ENCODE measurements around the gene NINL.
"Not testable (repeated sequence)": the region's sequence is repeated elsewhere in the genome, so short reads cannot be mapped to it uniquely, and the experiment has no call there.

The NINL gene

GRCh38 chr20:25592135-25592852 is 7.0 kb upstream of the NINL start:
- DNase-seq (ENCODE audit: low read depth in 2 of 2, low spot score in 1 of 2), result no peak

GRCh38 chr20:25590778-25591177 is 5.4 kb upstream of the NINL start:
- DNase-seq (ENCODE audit: low read depth in 2 of 2, low spot score in 1 of 2), result not testable (repeated sequence)

- no peak for DNase-seq (ENCODE audit: low read depth in 2 of 2, low spot score in 1 of 2)
These were observed 3.2 kb upstream of the NINL start for GRCh38 chr20:25588491-25588890.

- no peak for DNase-seq (ENCODE audit: low read depth in 2 of 2, low spot score in 1 of 2)
These were observed 2.2 kb upstream of the NINL start for GRCh38 chr20:25587536-25587935.

GRCh38 chr20:25586877-25587276 is 1.5 kb upstream of the NINL start:
- DNase-seq (ENCODE audit: low read depth in 2 of 2, low spot score in 1 of 2), result no peak

- not testable (repeated sequence) for DNase-seq (ENCODE audit: low read depth in 2 of 2, low spot score in 1 of 2)
These were observed 1.7 kb downstream of the NINL start for GRCh38 chr20:25583607-25584006.

- no peak for DNase-seq (ENCODE audit: low read depth in 2 of 2, low spot score in 1 of 2)
These were observed 4.6 kb downstream of the NINL start for GRCh38 chr20:25580711-25581110.

GRCh38 chr20:25579081-25579770 is 6.1 kb downstream of the NINL start:
- no peak for DNase-seq (ENCODE audit: low read depth in 2 of 2, low spot score in 1 of 2)

- no peak for DNase-seq (ENCODE audit: low read depth in 2 of 2, low spot score in 1 of 2)
These were observed 8.4 kb downstream of the NINL start for GRCh38 chr20:25576783-25577530.

- DNase-seq (ENCODE audit: low read depth in 2 of 2, low spot score in 1 of 2), result no peak
These were observed 10.9 kb downstream of the NINL start for GRCh38 chr20:25574411-25574810.

- DNase-seq (ENCODE audit: low read depth in 2 of 2, low spot score in 1 of 2), result no peak
These were observed 11.8 kb downstream of the NINL start for GRCh38 chr20:25573288-25574251.

GRCh38 chr20:25571817-25572216 is 13.5 kb downstream of the NINL start:
- DNase-seq (ENCODE audit: low read depth in 2 of 2, low spot score in 1 of 2), result no peak

- DNase-seq (ENCODE audit: low read depth in 2 of 2, low spot score in 1 of 2), result no peak
These were observed 14.1 kb downstream of the NINL start for GRCh38 chr20:25571240-25571639.

GRCh38 chr20:25570148-25570530 is 15.2 kb downstream of the NINL start:
- DNase-seq (ENCODE audit: low read depth in 2 of 2, low spot score in 1 of 2), result no peak

GRCh38 chr20:25567286-25567685 is 18.0 kb downstream of the NINL start:
- no peak for DNase-seq (ENCODE audit: low read depth in 2 of 2, low spot score in 1 of 2)

GRCh38 chr20:25566821-25567220 is 18.5 kb downstream of the NINL start:
- DNase-seq (ENCODE audit: low read depth in 2 of 2, low spot score in 1 of 2), result no peak

- DNase-seq (ENCODE audit: low read depth in 2 of 2, low spot score in 1 of 2), result no peak
These were observed 19.7 kb downstream of the NINL start for GRCh38 chr20:25565578-25566157.

- DNase-seq (ENCODE audit: low read depth in 2 of 2, low spot score in 1 of 2), result no peak
These were observed 21.5 kb downstream of the NINL start for GRCh38 chr20:25563876-25564275.

- DNase-seq (ENCODE audit: low read depth in 2 of 2, low spot score in 1 of 2), result no peak
These were observed 22.0 kb downstream of the NINL start for GRCh38 chr20:25563362-25563761.

- not testable (repeated sequence) for DNase-seq (ENCODE audit: low read depth in 2 of 2, low spot score in 1 of 2)
These were observed 23.6 kb downstream of the NINL start for GRCh38 chr20:25561771-25562170.

Data from stimulated activated CD8-positive, alpha-beta memory T cell treated with anti-CD3 and anti-CD28 coated beads, Interleukin-4, amount 100 ng/mL, for 1 hour (primary cell).